ENCODE measurements around the gene SRD5A3. TPM values are rescaled to one million over a fixed set of nuclear protein-coding genes. Genes with fewer than 3 reads are reported as not detected.

SRD5A3 gene
- 10 to 100 TPM in 1 of 4 donors, 1 to 10 TPM in 3; 1.2 to 13.5 (median 4.9) TPM for total RNA-seq

- peak in 2 of 3 donors; percentile 30 to 52 for TF ChIP-seq POLR2AphosphoS5 (IDR thresholded peaks at IDR 0.05)
- TF ChIP-seq CTCF (IDR thresholded peaks at IDR 0.05) = peak; percentile 81 to 95 (median 94)
- TF ChIP-seq POLR2A (IDR thresholded peaks at IDR 0.05) = peak; percentile 29
- TF ChIP-seq EP300 (IDR thresholded peaks at IDR 0.05; ENCODE audit: low read depth) = no peak
- peaks cover 0 to 22% (median 11%) of the 10 kb centered on the region in 4 donors for H3K4me1 ChIP-seq
- intact Hi-C loops (cut with DNase I; ENCODE audit: low total_unique reads) (loop anchor here (2.0 to 5.0 kb wide), 2 partner anchors 49 to 201 kb away; partner anchors contain the start of genes CLOCK and TMEM165), in situ Hi-C loops (cut with MboI; ENCODE audit: low pct_ligation_motif_present in 1 of 4, low pct_unique_long_range_greater_than_20kb in 1 of 4, low sequenced_read_pairs in 3 of 4) (loop anchor here (10.0 to 25.0 kb wide), 3 partner anchors 191 to 516 kb away; partner anchors contain the start of genes EXOC1 (in 2 of the 4) and CLOCK (in 1 of the 4))
- 0 to 1% methylated on average over 2 to 68 of the region's 95 CpGs for WGBS, 2 donors (ENCODE audit: low coverage in 1 of 2)
- peak within 1 kb of the TSS; percentile 96 to 99 (median 98) for H3K27ac ChIP-seq
- DNase-seq = peak; percentile 90
- H3K36me3 ChIP-seq = no peaks in the 10 kb centered on the region
- H3K4me3 ChIP-seq = peak within 1 kb of the TSS; percentile 60 to 84 (median 74)
- no peaks in the 10 kb centered on the region for H3K9me3 ChIP-seq
- H3K27me3 ChIP-seq = no peaks in the 10 kb centered on the region
Measured at GRCh38 chr4:55345980-55346850, at the start of gene SRD5A3. Gene SRD5A3 (plus strand): TSS chr4:55346242. CDS start chr4:55346337, 95 bp downstream.

- intact Hi-C loops (cut with DNase I; ENCODE audit: low total_unique reads) (no loop called here), in situ Hi-C loops (cut with MboI; ENCODE audit: low pct_ligation_motif_present in 1 of 4, low pct_unique_long_range_greater_than_20kb in 1 of 4, low sequenced_read_pairs in 3 of 4) (no loop called here)
- Histone ChIP-seq H3K36me3 (no peaks in the 10 kb centered on the region), H3K9me3 (no peaks in the 10 kb centered on the region), H3K4me1 (no peaks in the 10 kb centered on the region), H3K27me3 (no peaks in the 10 kb centered on the region), H3K27ac (no peak overlapping the region), H3K4me3 (no peak overlapping the region)
- WGBS, 2 donors (ENCODE audit: low coverage in 1 of 2) = 75% methylated on average over 9 of the region's 9 CpGs; no CpG with 5 or more reads in 1 of the 2 donors
- DNase-seq = no peak
- TF ChIP-seq POLR2A (IDR thresholded peaks at IDR 0.05) (no peak), EP300 (IDR thresholded peaks at IDR 0.05; ENCODE audit: low read depth) (no peak), CTCF (IDR thresholded peaks at IDR 0.05) (no peak), POLR2AphosphoS5 (IDR thresholded peaks at IDR 0.05) (no peak)
Measured at GRCh38 chr4:55297346-55297745, 48.7 kb upstream of the SRD5A3 start.

GRCh38 chr4:55303760-55304165, 42.3 kb upstream of the SRD5A3 start:
- no peak for TF ChIP-seq EP300 (IDR thresholded peaks at IDR 0.05; ENCODE audit: low read depth)
- DNase-seq = no peak
- H3K4me1 ChIP-seq = no peaks in the 10 kb centered on the region
- no peaks in the 10 kb centered on the region for H3K27me3 ChIP-seq
- no peaks in the 10 kb centered on the region for H3K36me3 ChIP-seq
- no peak overlapping the region for H3K27ac ChIP-seq
- 51 to 64% methylated on average over 3 of the region's 3 CpGs for whole genome bisulfite sequencing, 2 donors (ENCODE audit: low coverage in 1 of 2)
- no peak overlapping the region for H3K4me3 ChIP-seq
- intact Hi-C loops (cut with DNase I; ENCODE audit: low total_unique reads) (no loop called here), in situ Hi-C loops (cut with MboI; ENCODE audit: low pct_ligation_motif_present in 1 of 4, low pct_unique_long_range_greater_than_20kb in 1 of 4, low sequenced_read_pairs in 3 of 4) (loop anchor here in 1 of 4 donors (25.0 kb wide), 2 partner anchors 341 to 991 kb away; no protein-coding TSS in a partner anchor)
- H3K9me3 ChIP-seq = no peaks in the 10 kb centered on the region

- H3K4me3 ChIP-seq = no peak overlapping the region
- TF ChIP-seq POLR2A (IDR thresholded peaks at IDR 0.05) (no peak), EP300 (IDR thresholded peaks at IDR 0.05; ENCODE audit: low read depth) (no peak), CTCF (IDR thresholded peaks at IDR 0.05) (no peak), POLR2AphosphoS5 (IDR thresholded peaks at IDR 0.05) (no peak)
- H3K9me3 ChIP-seq = no peaks in the 10 kb centered on the region
- WGBS, 2 donors (ENCODE audit: low coverage in 1 of 2) = 77 to 87% methylated on average over 3 of the region's 3 CpGs
- no peaks in the 10 kb centered on the region for H3K27me3 ChIP-seq
- in situ Hi-C loops (cut with MboI; ENCODE audit: low pct_ligation_motif_present in 1 of 4, low pct_unique_long_range_greater_than_20kb in 1 of 4, low sequenced_read_pairs in 3 of 4) = loop anchor here in 1 of 4 donors (25.0 kb wide), 2 partner anchors 342 to 992 kb away; no protein-coding TSS in a partner anchor
- no peaks in the 10 kb centered on the region for H3K4me1 ChIP-seq
- H3K36me3 ChIP-seq = no peaks in the 10 kb centered on the region
- no peak overlapping the region for H3K27ac ChIP-seq
- DNase-seq = no peak
- intact Hi-C loops (cut with DNase I; ENCODE audit: low total_unique reads) = no loop called here
Measured at GRCh38 chr4:55304303-55304702, 41.7 kb upstream of the SRD5A3 start.
